ENCODE data around the gene SRRM4. TPM values are rescaled to one million over a fixed set of nuclear protein-coding genes. Genes with fewer than 3 reads are reported as not detected.
"Not testable (repeated sequence)": the region's sequence is repeated elsewhere in the genome, so short reads cannot be mapped to it uniquely, and the experiment has no call there.

SRRM4 gene
- total RNA-seq, 1 experiment from 2014 or later, result not detected

DNA sequence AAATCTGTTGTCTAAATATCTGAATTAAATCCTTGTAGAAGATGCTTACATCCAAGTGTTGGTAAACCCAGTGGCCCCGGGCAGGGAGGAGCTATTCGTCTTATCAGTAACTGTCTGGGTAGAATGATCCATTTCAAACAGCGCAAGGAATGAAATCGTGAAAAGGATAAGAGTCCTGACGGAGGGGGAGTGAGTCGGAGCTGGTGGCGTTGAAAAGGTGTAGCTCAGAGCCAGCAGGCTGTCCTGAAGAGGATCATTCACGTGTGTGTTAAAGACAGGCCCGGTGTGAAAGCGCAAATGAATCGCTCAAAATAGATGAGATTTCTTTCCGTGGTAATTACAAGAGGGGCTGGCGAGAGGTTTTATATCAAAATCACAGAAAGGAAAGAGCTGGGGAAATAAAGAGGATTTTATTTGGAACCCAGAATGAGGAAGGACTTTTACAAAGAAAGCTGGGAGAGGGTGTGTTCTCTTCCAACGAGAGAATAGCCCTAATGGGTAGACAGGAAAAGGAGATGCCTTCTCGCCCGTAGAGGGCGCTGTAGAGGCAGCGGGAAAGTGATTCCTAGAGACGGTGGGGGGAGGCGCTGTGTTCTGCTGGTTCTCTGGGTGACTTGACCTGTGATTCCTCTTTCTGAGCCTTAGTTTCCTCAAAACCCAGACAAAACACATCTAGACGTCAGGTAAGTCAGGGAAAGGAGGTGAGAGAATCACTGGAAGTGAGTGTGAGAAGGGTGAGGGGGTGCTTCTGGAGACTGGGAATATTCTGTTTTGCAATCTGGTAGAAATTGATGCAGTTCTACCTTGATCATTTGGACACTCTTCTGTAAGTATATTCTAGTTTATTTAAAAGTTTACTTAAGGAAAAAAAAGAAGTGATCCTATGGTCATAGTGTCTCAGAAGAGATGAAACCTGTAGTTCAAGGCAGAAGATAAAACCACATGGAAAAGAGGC, 39.3 kb downstream of the SRRM4 start:
- no peaks in the 10 kb centered on the region for H3K4me1 ChIP-seq (replicated peaks)
- no peaks in the 10 kb centered on the region for H3K27me3 ChIP-seq (replicated peaks)
- no peak overlapping the region for H3K27ac ChIP-seq
- H3K36me3 ChIP-seq, result no peaks in the 10 kb centered on the region
- no peak for DNase-seq (ENCODE audit: low read depth in 1 of 2, low spot score in 2 of 2)
- H3K4me3 ChIP-seq, result no peak overlapping the region
- no peaks in the 10 kb centered on the region for H3K9me3 ChIP-seq (replicated peaks)

DNA sequence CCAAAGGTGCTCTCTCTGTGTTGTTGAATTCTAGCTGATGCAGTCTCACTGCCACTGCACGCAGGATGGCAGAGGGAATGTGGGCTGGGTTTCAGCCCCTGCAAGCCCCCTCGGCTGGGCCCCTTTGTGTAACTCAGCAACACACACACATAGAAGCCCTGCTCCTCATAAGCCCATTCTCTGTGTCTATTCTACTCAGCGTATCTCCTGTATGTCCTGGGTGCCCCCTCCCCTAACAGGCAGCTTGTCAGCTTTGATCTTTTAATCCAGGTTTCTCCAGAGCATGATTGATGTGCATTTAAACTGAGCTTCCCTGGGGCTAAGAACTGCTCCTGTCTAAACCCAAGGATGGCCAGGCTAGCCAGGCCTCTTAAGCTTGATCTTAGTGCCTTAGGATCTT, 43.0 kb downstream of the SRRM4 start:
- no peaks in the 10 kb centered on the region for H3K9me3 ChIP-seq (replicated peaks)
- H3K4me1 ChIP-seq (replicated peaks), result no peaks in the 10 kb centered on the region
- no peak for DNase-seq (ENCODE audit: low read depth in 1 of 2, low spot score in 2 of 2)
- no peaks in the 10 kb centered on the region for H3K27me3 ChIP-seq (replicated peaks)
- H3K36me3 ChIP-seq, result no peaks in the 10 kb centered on the region
- H3K27ac ChIP-seq, result no peak overlapping the region
- H3K4me3 ChIP-seq, result no peak overlapping the region

DNA sequence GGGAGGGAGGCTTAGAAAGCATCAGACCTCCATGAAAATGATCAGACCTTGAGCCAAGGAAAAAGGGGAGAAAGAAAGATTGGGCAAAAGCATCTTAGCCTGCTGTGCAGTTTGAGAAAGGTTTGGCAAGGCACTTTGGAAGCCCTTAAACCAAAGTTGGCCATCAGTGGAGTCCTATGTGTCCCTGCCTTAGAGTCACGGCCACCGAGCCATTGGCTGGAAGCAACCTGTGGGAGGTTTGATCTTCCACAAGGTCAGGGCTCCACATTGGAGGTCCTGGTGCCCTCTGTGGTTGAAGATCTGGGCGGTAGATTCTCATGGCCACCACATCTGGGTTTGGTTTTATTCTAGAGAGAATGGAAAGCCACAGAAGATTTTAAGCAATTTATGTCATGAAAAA, 44.4 kb downstream of the SRRM4 start:
- Histone ChIP-seq H3K4me1 (replicated peaks) (no peaks in the 10 kb centered on the region), H3K27ac (no peak overlapping the region), H3K9me3 (replicated peaks) (no peaks in the 10 kb centered on the region), H3K36me3 (no peaks in the 10 kb centered on the region), H3K27me3 (replicated peaks) (no peaks in the 10 kb centered on the region), H3K4me3 (no peak overlapping the region)
- no peak for DNase-seq (ENCODE audit: low read depth in 1 of 2, low spot score in 2 of 2)

DNA sequence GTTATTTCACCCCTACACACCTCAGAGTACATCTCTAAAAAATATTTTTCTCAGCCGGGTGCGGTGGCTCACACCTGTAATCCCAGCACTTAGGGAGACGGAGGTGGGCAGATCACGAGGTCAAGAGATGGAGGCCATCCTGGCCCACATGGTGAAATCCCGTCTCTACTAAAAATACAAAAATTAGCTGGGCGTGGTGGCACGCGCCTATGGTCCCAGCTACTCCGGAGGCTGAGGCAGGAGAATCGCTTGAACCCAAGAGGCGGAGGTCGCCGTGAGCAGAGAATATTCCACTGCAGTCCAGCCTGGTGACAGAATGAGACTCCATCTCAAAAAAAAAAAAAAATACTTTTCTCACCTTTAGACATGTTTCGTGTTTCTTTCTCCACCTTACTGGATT, 52.0 kb downstream of the SRRM4 start:
- not testable (repeated sequence) for H3K27ac ChIP-seq; DNase-seq (ENCODE audit: low read depth in 1 of 2, low spot score in 2 of 2); H3K27me3 ChIP-seq (replicated peaks); H3K36me3 ChIP-seq; H3K4me1 ChIP-seq (replicated peaks); H3K9me3 ChIP-seq (replicated peaks); H3K4me3 ChIP-seq

DNA sequence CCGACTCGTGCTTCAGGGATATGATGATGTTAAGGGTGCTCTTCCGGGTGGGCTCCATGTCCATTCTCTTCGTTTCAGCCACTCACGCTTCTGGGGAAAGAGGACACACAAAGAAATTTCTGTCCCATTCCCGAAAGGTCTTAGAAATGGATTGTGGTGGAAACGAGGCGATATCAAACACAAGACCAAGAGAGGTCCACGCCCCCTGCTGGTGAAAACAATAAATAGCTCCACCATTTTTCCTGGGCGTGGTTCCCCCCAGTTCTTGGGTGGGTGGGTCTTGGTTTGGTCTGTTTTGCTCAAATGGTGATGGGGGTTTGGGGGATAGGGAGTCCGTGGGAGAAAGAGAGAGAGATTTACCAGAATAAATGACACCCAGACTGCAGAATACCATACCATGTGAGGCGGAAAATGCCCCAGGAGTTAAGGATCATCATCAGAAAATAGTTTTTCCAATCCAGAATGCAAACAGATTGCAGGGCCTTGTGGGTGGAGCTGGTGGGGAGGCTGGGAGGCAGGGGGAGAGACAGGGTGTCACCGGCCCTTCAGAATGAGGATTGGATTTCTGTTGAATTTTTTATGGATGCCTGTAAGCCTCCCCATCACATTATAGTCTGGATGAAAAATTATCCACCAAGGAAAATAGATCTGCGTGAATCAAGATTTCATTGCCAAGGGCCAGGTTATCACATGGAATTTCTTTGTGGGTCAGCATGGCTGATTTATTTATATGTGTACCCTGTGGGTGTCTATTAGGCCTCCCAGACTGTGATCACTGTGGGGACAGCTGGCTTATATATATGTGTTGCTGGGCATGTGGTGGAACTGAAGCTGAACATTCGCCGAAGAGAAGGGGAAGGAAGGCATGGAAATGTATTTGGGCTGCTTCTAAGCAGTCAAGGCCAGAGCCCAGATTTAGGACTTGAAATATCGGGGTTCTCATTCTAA, 55.8 kb downstream of the SRRM4 start:
- H3K4me3 ChIP-seq, result no peak overlapping the region
- peak in 1 of 2 experiments; percentile 5 for DNase-seq (ENCODE audit: low read depth in 1 of 2, low spot score in 2 of 2)

DNA sequence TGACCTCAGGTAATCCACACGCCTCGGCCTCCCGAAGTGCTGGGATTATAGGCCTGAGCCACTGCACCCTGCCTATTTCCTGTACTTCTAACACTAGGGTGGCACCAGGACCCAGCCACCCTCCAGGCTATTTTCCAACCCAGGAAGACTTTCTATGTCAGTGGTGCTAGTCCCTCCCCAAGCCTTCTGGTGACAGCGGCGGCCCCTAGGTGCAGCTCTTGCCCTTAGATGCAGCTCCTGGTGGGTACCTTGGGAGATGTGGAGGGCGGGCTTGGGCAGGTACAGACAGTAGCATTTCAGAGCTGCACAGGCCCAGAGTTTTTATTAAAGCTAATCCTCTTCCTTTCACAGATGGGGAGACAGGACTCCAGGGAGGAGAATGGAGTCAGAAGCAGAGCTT, 62.8 kb downstream of the SRRM4 start:
- Histone ChIP-seq H3K4me1 (replicated peaks) (no peaks in the 10 kb centered on the region), H3K4me3 (no peak overlapping the region), H3K27me3 (replicated peaks) (no peaks in the 10 kb centered on the region), H3K9me3 (replicated peaks) (no peaks in the 10 kb centered on the region), H3K27ac (no peak overlapping the region), H3K36me3 (no peaks in the 10 kb centered on the region)
- no peak for DNase-seq (ENCODE audit: low read depth in 1 of 2, low spot score in 2 of 2)

More for the DNA sequence above, 55.8 kb downstream of the SRRM4 start:
- no peaks in the 10 kb centered on the region for H3K9me3 ChIP-seq (replicated peaks)
- no peaks in the 10 kb centered on the region for H3K36me3 ChIP-seq
- no peaks in the 10 kb centered on the region for H3K4me1 ChIP-seq (replicated peaks)
- no peaks in the 10 kb centered on the region for H3K27me3 ChIP-seq (replicated peaks)
- no peak overlapping the region for H3K27ac ChIP-seq

DNA sequence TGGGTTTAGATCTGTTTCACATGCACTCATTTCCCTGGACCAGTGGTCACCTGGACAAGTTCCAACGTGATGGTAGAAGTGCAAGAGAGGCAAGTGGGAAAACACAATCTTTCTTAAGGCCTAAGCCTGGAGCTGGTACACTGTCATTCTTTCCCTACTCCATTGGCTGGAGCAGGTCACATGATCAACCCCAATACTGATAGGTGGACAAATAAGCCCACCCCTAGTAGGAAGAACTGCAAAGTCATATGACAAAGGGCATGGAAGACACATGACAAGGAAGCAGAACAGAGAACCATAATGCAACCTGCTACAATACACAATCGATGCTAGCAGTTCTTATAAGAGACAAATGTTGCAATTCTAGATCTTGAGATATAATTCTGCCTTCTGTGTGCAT, 66.3 kb downstream of the SRRM4 start:
- no peak for DNase-seq (ENCODE audit: low read depth in 1 of 2, low spot score in 2 of 2)
- Histone ChIP-seq H3K9me3 (replicated peaks) (0 out of 2 replicates have a peak, but pooled peaks cover 5% of the 10 kb centered on the region), H3K4me1 (replicated peaks) (no peaks in the 10 kb centered on the region), H3K4me3 (no peak overlapping the region), H3K27ac (no peak overlapping the region), H3K36me3 (no peaks in the 10 kb centered on the region), H3K27me3 (replicated peaks) (no peaks in the 10 kb centered on the region)

DNA sequence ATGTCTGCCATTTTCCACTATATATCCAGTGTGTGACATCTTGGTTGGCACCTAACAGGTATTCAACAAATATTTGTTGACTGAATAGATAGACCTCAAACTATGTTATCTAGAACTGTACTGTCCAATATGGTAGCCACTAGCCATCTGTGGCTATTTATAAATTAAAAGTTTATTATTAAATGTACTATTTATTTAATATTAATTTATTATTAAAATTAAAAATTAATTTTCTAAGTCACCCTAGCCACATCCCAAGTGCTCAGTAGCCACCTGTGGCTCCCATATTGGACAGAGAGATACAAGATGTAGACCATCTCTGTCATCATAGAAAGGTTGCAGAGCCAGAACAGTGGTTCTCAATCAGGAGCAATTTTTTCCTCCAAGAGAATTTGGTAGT, 69.3 kb downstream of the SRRM4 start:
- H3K27ac ChIP-seq, result no peak overlapping the region
- H3K27me3 ChIP-seq (replicated peaks), result no peaks in the 10 kb centered on the region
- 0 out of 2 replicates have a peak, but pooled peaks cover 5% of the 10 kb centered on the region for H3K9me3 ChIP-seq (replicated peaks)
- DNase-seq (ENCODE audit: low read depth in 1 of 2, low spot score in 2 of 2), result no peak
- H3K36me3 ChIP-seq, result no peaks in the 10 kb centered on the region
- H3K4me3 ChIP-seq, result no peak overlapping the region
- no peaks in the 10 kb centered on the region for H3K4me1 ChIP-seq (replicated peaks)

DNA sequence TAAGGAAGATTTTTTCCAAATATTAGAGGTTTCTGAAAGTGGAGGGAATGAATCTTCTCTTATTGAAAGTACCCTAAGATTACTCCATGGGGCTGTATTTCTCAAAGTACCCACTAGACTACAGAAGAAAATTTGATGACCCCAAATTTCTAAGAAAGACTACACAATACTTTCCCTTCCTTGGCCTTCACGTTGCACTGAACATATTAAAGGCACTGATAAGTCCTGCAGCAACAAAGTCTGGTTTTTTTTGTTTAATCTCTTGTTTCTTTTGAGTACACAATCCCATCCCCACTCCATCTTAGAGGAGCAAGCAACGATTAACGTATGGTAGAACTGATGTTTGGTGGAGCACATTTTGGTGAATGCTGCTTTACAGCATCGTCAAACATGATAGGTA, 70.1 kb downstream of the SRRM4 start:
- H3K27ac ChIP-seq, result no peak overlapping the region
- H3K36me3 ChIP-seq, result no peaks in the 10 kb centered on the region
- no peaks in the 10 kb centered on the region for H3K27me3 ChIP-seq (replicated peaks)
- H3K9me3 ChIP-seq (replicated peaks), result 0 out of 2 replicates have a peak, but pooled peaks cover 5% of the 10 kb centered on the region
- H3K4me1 ChIP-seq (replicated peaks), result no peaks in the 10 kb centered on the region
- no peak overlapping the region for H3K4me3 ChIP-seq
- no peak for DNase-seq (ENCODE audit: low read depth in 1 of 2, low spot score in 2 of 2)

DNA sequence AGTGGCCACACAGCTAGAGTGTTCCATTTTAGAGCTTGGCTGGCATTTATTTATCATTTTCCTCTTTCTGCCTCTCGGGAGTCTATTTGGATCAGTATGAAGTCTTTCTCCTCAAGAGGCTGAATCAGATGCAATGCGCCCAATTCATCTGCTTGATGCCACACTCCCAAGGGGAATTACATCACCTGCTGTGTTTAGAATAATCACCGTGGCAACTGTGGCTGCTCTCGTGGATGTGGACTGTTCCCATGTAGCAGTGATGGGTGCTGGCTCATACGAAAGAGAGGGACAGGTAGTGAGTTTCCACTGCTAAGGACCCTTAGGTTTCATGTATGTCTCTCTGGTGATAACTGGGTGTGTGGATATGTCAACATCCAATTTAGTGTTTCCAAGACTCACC, 70.7 kb downstream of the SRRM4 start:
- 0 out of 2 replicates have a peak, but pooled peaks cover 5% of the 10 kb centered on the region for H3K9me3 ChIP-seq (replicated peaks)
- no peak overlapping the region for H3K27ac ChIP-seq
- H3K36me3 ChIP-seq, result no peaks in the 10 kb centered on the region
- H3K4me1 ChIP-seq (replicated peaks), result no peaks in the 10 kb centered on the region
- DNase-seq (ENCODE audit: low read depth in 1 of 2, low spot score in 2 of 2), result no peak
- no peaks in the 10 kb centered on the region for H3K27me3 ChIP-seq (replicated peaks)
- H3K4me3 ChIP-seq, result no peak overlapping the region

DNA sequence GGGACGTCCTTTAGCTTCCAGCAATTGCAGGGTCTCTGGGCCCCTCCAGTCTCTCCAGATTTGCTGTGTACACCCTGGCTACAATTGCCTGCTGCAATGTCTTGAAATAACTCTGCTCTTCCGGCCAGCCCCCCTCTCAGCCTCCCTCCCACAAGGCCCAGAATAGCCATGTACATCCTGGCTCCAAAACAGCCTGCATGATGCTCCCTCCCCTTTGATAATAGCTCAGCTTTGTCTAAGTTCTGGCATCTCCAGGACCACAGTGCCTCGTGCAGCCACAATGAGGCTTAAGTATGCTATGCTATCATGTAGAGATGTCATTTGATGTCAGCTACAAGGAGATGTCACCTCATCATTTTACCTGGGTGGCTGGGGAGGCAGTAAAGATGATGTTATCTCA, 74.6 kb downstream of the SRRM4 start:
- H3K9me3 ChIP-seq (replicated peaks), result no peaks in the 10 kb centered on the region
- no peaks in the 10 kb centered on the region for H3K27me3 ChIP-seq (replicated peaks)
- no peaks in the 10 kb centered on the region for H3K4me1 ChIP-seq (replicated peaks)
- H3K4me3 ChIP-seq, result no peak overlapping the region
- DNase-seq (ENCODE audit: low read depth in 1 of 2, low spot score in 2 of 2), result no peak
- H3K27ac ChIP-seq, result no peak overlapping the region
- H3K36me3 ChIP-seq, result no peaks in the 10 kb centered on the region

DNA sequence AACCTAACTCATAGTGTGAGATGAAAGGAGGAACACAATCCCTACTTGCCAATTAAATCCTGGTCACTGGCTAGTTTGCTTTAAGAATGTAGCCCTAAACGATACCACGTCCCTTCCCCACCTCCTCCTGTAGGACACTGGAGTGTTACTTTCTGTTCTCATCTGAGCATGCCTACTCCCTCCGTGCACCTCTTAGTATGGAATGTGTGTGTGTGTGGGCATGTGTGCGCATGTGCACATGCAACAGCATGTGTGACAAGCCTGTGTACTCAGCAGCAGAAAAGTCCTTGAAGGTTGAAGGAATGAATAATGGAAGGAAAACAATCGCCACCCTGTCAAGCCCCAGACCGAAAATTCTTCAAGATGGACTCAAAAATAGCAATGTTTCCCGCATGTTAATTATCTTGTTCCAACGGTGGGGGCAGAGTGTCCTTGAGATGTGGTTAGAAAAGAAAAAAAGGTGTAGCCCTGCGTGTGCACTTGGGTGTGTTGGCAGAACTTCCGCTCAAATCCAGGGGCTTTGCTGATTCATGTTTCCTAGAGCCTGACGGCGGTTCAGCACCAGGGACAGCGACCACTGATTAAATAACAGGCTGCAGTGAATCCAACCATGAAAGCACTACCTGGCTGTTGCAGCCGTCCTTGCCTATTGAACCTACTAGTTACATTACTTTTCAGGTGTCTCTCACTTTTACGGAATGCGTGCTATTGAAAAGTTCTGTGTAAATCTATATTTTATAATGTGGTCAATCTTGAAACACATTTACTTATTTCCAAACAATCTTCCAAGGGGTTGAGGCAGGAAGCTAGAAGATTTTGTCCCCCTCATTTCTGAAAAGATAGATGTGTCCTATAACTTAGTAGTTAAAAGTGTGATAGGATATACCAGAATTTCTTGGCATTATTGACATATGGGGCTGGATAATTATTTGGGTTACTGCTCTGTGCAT, 79.8 kb downstream of the SRRM4 start:
- Histone ChIP-seq H3K4me3 (no peak overlapping the region), H3K27ac (no peak overlapping the region), H3K4me1 (replicated peaks) (no peaks in the 10 kb centered on the region), H3K9me3 (replicated peaks) (no peaks in the 10 kb centered on the region), H3K36me3 (no peaks in the 10 kb centered on the region), H3K27me3 (replicated peaks) (no peaks in the 10 kb centered on the region)
- DNase-seq (ENCODE audit: low read depth in 1 of 2, low spot score in 2 of 2), result peak in 1 of 2 experiments; percentile 40
